CD4-positive, alpha-beta T cell treated with Interleukin-6 at 100 ng/mL for 8 hours (primary cell): ENCODE measurements around the gene AFG3L2.

Experiments used
- DNase-seq: peaks from one replicate; pipeline ENCODE4 v3.0.0-alpha.2; 2020; ENCODE audit warnings: mixed read lengths, low spot score

Gene AFG3L2

GRCh38 chr18:12359515-12359927, 17.5 kb downstream of the AFG3L2 start:
- no peak for DNase-seq

- DNase-seq: no peak
These were observed 24.8 kb downstream of the AFG3L2 start for GRCh38 chr18:12352188-12352587.

GRCh38 chr18:12347895-12348294, 29.1 kb downstream of the AFG3L2 start:
- no peak for DNase-seq

GRCh38 chr18:12346240-12346565, 30.8 kb downstream of the AFG3L2 start:
- no peak for DNase-seq

GRCh38 chr18:12345491-12346239, 31.4 kb downstream of the AFG3L2 start:
- no peak for DNase-seq

GRCh38 chr18:12342661-12343060, 34.4 kb downstream of the AFG3L2 start:
- DNase-seq: no peak

- DNase-seq: no peak
These were observed 35.9 kb downstream of the AFG3L2 start for GRCh38 chr18:12340945-12341660.

GRCh38 chr18:12338382-12338781, 38.6 kb downstream of the AFG3L2 start:
- no peak for DNase-seq

- DNase-seq: no peak
These were observed 40.1 kb downstream of the AFG3L2 start for GRCh38 chr18:12336887-12337286.

GRCh38 chr18:12336171-12336613, 40.8 kb downstream of the AFG3L2 start:
- no peak for DNase-seq

GRCh38 chr18:12335503-12335902, 41.5 kb downstream of the AFG3L2 start:
- DNase-seq: no peak

- DNase-seq: no peak
These were observed 42.2 kb downstream of the AFG3L2 start for GRCh38 chr18:12334863-12335262.

GRCh38 chr18:12334366-12334808, 42.6 kb downstream of the AFG3L2 start:
- DNase-seq: no peak

GRCh38 chr18:12333506-12334290, 43.3 kb downstream of the AFG3L2 start:
- DNase-seq: no peak

- no peak for DNase-seq
These were observed 46.3 kb downstream of the AFG3L2 start for GRCh38 chr18:12330766-12331165.

GRCh38 chr18:12329125-12329698, 47.8 kb downstream of the AFG3L2 start:
- DNase-seq: no peak

- DNase-seq: no peak
These were observed 48.7 kb downstream of the AFG3L2 start for GRCh38 chr18:12328179-12328823.

- peak; percentile 57 for DNase-seq
These were observed 49.4 kb downstream of the AFG3L2 start for GRCh38 chr18:12327510-12328178.

GRCh38 chr18:12326711-12327460, 50.1 kb downstream of the AFG3L2 start:
- no peak for DNase-seq

GRCh38 chr18:12325726-12326245, 51.2 kb downstream of the AFG3L2 start:
- no peak for DNase-seq
